Fibroblast of skin of back (primary cell): ENCODE data around the gene GALNT13.

Experiments
- DNase-seq: peaks from one replicate; pipeline ENCODE4 v3.0.0-alpha.2; 2013

The GALNT13 gene

DNA sequence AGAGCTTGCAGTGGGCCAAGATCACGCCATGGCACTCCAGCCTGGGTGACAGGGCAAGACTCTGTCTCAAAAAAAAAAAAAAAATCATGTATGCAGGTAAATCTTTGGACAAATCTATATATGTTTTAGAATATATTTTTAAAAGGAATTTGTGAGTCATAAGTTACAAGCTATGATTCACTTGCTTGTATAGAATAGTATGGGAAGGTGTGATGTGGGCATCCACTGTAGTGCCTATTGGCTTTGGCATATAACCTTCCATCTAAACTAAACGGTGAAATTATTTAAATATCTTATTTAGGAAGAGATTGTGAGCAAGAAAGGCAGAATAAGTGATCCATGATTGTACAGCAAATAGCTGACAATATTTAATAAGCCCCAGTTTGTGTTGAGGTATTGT lies 261.1 kb downstream of the GALNT13 start:
- no peak for DNase-seq

- no peak for DNase-seq
Measured at GRCh38 chr2:154133823-154134222, 262.1 kb downstream of the GALNT13 start.

DNA sequence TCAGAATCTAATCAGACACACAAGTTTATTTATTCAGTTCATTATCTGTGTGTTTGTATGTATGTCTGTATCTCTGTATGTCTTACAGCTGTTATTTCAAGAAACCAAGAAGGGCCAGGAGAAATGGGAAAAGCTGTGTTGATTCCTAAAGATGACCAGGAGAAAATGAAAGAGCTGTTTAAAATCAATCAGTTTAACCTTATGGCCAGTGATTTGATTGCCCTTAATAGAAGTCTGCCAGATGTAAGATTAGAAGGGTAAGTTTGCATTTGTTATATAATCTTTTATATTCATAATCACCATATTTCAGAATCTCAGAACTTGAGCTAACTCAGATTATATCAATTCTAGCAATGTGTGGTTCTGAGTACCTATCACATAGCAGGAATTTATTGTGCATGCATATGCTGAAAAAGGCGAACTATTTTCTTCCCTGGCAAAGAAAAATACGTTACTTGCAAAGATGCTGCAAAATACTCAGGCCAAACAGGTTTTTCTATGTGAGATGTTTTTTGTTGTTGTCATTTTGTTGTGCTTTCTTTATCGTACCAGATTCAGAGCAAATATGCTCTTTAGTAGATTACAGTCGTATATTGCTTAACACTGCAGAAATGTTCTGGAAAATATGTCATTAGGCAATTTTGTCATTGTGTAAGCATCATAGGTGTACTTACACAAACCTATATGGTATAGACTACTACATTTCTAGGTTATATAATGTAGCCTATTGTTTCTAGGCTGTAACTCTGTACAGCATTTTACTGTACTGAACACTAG lies 268.7 kb downstream of the GALNT13 start:
- no peak for DNase-seq

- DNase-seq = no peak
Measured at GRCh38 chr2:154142480-154142879, 270.8 kb downstream of the GALNT13 start.

DNA sequence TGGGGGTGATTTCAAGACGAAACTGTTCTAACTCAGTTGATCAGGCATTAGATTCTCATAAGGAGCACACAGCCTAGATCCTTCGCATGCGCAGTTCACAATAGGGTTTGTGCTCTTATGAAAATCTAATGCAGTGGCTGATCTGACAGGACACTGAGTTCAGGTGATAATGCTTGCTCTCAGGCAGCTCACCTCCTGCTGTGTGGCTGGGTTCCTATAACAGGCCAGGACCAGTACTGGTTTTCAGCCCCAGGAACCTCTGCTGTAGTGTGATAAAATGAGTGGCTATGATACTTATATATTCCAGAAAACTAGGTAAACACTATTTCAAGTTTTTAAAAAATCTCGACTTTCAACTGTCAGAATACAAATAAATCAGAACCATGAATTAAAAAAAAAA lies 271.4 kb downstream of the GALNT13 start:
- DNase-seq = no peak

DNA sequence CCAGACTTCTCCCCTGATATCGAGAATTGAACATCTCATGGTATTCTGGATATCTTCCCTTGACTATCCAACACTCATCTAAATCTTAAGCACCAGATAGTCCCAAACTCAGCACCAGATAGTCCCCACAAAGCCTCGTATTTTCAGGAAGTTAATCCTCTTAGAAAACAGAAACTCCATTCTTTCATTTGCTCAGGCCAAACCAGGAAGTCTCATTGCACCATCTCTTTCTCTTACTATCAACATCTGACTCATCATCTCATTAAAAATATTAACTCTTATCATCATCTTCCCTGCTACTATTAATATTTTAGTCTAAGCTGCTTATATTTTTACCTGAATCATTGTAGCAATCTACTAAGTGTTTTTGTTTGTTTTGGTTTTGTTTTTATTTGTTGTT lies 286.4 kb downstream of the GALNT13 start:
- no peak for DNase-seq

DNA sequence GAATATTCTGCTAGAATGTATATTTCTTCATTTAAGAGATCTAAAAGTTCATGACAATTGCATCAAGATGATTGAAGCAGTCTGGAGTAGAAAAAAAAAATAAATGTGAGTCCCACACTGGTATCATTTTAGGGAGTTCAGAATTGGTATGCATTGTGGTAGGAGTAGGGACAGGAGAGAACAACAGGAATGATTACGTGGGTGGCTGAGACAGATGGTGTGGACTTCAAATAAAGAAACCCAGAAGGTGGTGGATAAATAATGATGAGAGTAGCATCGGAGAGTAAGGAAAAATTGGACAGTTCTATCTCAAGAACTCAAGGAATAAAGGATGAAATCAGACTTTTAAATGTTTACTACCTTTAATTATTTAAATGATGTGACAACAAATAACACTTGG lies 289.6 kb downstream of the GALNT13 start:
- DNase-seq = no peak

DNA sequence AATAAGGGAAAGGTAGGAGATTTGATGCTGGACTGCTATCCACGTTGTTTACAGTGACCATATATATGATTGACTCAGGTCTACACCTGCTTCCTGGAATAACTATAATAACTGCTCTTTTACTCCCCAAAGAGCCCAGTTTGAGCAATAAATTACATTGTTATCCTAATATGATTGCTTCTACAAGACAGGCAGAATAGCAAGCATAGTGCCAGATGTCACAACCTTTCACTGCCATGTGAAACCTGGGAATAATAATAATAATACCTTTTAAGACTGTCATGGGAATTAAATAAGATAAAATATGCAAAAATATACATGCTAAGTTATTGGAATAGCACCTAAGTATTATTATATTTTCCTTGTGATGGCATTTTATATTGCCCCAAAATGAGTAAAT lies 298.7 kb downstream of the GALNT13 start:
- no peak for DNase-seq

DNA sequence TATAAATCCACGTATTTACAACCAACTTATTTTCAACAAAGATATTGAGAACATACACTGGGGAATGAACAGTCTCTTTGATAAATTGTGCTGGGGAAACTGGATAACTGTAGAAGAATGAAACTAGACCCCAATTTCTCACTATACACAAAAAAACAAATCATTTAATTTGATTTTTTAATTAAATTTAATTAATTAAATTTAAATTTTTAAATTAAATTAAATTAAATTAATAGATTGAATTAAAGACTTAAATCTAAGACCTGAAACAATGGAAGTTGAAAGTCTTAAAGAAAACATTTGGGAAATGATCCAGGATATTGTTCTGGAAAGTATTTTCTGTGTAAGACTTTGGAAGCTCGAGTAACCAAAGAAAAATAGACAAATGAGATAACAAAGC lies 301.4 kb downstream of the GALNT13 start:
- DNase-seq = no peak

- no peak for DNase-seq
Measured at GRCh38 chr2:154173919-154174318, 302.2 kb downstream of the GALNT13 start.

DNA sequence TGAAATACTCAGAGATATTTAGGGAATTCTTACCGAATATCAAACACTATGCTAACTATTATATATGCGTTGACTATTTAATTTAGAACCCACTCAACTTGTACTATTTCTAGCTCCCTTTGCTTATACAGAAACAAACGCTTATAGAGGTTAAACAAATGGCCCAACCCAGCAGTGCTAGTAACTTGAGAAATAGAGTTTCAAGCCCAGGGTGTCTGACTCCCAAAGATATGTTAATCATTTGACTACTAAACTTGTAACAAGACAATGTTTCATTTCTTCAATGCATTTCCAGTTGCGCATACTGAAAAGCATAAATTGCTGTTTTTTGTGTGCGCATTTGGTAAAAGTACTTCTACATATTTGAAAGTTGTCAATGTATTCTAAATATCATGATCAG lies 310.3 kb downstream of the GALNT13 start:
- no peak for DNase-seq

DNA sequence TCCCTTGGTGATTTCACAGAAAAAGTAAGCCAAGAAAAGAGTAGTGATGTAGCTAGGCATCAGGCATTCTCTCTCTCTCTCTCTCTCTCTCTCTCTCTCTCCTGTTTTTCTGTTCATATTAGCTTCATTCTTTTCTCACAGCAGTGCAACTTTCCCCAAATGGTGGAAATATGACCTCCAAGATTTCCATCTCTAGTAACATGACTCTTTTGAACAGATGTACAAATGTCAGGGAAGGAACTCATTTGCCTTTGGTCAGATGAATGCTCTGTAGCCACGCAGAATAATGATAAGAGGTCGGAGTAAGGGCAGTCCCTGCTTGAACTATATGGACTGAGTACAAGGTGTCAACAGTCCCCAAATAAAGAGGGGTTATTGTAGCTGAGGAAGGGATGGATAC lies 316.2 kb downstream of the GALNT13 start:
- no peak for DNase-seq

DNA sequence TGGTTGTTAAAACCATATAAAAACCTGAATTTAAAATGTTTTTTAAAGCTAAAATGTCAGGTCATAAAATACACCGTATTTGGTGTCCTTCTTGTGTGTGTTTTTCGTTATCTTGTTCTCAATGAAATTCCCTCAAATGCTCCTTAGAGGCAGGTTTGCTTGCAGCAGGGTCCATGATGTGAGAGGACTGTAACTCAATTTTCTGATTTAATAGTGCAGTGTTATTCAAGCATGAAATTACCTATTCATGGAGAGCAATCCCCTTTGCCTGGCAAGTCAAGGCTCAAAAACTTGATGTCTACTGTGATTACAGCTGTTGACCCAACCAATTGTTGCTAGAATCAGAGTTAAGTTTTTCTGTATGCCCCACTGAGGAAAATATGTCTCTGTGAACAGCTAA lies 318.2 kb downstream of the GALNT13 start:
- DNase-seq = no peak

GRCh38 chr2:154193246-154193645 lies 321.5 kb downstream of the GALNT13 start:
- DNase-seq = no peak

GRCh38 chr2:154194909-154195643 lies 323.4 kb downstream of the GALNT13 start:
- no peak for DNase-seq

DNA sequence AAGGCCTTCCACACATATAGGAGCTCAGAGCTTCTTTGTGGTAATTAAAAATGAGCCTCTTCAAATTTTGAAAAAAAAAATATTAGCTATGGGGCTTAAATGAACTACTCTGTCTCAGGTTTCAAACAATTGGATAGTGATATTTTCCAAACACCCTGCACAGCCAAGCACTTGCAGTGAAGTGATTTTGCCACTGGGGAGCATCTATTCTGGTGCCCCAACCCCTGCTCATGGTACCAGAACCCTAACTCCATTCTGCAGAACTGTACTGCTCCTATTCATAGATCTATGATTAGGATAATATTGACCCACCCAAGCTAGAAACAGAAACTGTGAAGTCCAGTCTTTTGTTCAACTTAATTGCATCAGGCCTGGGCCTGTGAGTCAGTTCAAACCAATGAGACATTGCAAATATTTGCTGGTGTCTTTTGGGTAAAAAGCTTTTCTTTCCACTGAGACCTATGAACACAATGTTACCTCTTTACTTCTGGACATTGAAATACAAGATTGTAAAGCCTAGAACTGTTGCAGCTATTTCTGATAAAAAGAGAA lies 324.0 kb downstream of the GALNT13 start:
- no peak for DNase-seq

GRCh38 chr2:154198866-154199265 lies 327.1 kb downstream of the GALNT13 start:
- no peak for DNase-seq

DNA sequence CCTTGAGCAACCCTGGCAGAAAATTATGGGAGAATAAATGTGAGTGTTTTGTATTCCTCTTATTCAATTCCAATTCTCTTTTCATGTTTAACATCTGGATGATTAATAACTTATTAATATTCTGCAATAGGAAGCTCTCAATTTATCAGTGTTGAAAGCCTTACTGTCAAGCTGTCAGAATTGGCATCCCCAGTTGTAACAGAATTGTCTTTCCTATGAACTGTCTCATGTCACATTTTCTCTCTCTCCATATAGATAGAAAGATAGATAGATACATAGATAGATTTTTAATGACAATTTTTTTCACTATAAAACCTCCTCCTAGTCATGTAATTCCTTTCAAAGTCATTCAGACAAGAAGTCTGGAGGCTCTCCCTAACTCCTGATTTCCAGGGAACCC lies 331.5 kb downstream of the GALNT13 start:
- no peak for DNase-seq

- no peak for DNase-seq
Measured at GRCh38 chr2:154203902-154204301, 332.2 kb downstream of the GALNT13 start.

GRCh38 chr2:154207288-154208047 lies 335.7 kb downstream of the GALNT13 start:
- DNase-seq = no peak

- DNase-seq = no peak
Measured at GRCh38 chr2:154223726-154224125, 352.0 kb downstream of the GALNT13 start.

DNA sequence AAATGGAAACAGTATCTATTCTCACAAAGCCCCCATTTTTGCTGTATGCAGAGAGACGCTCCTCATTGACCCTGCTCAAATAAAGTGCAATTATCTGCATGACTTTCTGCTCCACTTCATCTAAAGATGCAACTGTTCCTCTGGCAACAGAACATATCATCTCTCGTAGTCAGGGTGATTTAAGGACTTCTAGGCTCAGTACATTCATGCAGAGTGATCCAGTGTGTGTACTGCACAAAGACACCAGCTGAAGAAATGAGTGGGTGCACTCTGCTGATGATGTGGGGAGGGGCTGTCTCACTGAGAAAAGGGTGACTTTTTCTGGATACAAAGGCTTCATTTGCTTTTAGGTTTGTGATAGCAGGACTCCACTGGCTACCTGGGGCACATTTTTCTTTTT lies 355.2 kb downstream of the GALNT13 start:
- no peak for DNase-seq
